AG08396 (cell line): ENCODE measurements around the gene SRRM2.

Experiments
- DNase-seq: peaks from one replicate; pipeline ENCODE4 v3.0.0; 2012; ENCODE audit warnings: low spot score, mixed read lengths

Gene SRRM2

DNA sequence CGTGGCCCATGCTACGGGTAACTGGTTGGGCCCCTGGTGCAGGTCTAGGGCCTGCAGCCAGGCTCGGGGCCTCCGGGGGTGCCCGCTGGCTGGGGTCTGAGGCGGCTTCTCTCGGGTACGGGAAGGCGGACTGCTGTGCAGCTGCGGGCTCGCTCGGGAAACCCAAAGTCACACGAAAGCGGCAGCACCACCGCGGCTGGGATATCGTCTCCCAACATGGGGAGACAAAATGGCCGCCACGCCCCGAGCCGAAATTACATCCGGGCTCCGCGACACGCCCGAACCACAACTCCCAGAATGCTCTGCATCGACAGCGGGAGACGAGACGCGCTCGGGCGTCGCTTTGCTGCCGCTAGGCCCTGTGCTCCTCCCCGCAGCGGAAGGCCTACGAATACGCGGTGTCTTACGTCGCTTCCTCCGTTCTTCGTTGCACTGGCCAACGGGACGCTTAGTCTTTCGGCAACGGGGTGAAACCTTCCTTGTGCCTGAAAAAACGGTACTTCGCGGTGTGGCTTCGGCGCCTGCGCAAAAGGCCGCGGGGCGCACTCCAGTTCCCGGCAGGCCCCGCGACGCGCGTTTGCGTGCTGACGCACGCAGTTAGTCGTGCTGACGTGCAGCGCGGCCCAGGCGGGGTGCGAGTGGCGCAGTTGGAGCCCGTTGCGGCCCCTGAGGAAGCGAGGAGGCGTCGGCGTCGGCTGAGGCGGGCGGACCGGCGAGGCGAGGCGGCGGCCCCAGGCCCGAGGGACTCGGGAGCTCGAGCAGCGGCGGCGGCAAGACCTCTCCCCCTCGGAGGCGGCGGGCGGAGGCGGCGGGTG, at the start of gene SRRM2:
Gene SRRM2 (plus strand): TSS at position 604 of the 815 bp plus-strand sequence. CDS start 3,727 bp downstream, outside the sequence.
- peak; percentile 98 for DNase-seq

DNA sequence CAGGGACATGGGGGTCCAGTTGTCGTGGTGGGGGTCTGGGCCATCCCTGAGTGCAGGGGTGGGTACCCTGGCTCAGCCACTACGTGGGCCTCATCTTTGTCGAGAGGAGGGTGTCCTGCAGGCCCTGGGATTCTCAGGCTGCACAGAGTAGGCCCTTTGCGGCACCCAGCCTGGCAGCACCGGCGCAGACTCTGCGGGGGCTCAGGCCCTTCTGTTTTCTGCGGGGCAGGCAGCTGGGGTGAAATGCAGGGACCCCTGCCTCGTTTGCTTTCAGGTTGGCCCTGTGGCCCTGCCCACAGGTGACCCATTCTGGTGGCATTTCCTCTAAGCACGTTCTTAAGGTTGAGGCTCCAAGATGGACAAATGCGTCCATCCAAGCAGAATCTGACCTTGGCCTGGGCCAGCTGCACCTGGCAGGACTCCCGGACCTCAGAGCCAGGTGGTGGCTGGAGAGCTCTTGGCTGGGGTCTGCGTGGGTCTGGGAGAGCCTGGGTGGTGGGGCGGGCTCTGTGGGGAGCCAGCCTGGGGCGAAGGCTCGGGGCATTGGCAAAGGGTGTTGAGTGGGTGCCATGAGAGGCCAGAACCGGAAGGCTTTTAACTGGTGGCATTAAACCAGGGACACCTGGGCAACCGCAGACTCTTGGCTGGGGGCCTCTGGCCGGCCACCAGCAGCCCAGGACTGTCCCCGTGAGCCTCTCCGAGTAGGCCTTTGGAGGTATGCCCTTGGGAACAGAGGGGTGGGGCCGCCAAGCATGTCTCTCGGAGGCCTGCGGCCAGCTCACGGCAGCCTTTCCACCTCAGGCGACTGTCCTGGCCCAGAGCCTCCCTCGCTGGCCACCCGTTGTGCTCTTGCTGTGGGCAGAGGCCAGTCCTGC, 49.3 kb upstream of the SRRM2 start:
- no peak for DNase-seq

DNA sequence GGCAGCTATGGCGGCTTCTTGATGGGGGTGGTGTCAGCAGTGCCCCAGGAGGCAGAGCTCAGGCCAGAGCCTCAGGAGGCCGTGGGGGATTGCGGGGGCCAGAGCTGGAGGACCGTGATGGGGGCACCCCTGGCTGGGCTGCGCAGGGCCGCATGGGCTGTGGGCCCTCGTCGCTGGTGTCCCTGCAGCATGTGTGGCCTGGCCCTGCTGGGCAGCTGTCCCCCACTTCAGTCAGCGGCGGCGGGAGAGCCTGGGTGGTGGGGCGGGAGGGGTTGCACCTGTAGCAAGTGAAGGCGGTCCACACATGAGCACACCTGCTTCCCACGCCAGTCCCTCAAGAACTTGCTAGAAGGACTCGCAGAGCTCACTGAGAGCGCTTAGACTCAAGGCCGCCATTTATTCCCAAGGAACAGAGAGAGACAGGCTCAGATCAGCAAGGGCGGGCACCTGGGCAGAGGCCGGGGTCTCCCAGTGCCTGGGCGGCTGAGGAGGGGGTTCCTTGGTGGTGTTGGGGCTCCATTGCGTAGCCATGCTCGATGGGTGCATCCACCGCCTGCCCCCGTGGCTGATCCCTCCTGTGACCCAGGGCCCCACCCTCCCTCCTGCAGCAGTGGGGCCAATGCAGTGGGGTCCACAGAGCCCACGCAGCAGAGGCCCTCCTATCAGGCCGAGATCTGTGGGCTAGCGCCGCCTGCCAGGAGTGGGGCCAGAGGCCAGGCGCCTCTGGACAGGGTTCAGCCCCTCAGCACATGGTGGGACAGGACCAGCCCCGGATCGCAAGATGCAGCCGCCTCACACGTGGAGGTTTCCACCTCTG, 48.1 kb upstream of the SRRM2 start:
- no peak for DNase-seq

DNA sequence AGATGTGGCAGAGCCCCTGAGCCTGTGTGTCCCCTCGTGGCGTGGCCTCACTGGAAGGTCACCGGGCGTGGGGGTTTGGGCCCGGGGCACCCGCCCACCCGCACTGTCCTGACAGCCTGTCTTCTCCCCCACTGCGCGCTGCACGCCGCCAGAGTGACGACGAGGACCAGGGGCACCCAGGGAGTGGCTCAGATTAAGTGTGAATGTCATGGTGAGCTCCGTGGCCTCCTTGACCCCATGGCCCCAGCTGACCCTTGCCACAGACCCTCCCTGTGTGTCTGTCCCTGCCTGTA, 47.5 kb upstream of the SRRM2 start:
- no peak for DNase-seq

DNA sequence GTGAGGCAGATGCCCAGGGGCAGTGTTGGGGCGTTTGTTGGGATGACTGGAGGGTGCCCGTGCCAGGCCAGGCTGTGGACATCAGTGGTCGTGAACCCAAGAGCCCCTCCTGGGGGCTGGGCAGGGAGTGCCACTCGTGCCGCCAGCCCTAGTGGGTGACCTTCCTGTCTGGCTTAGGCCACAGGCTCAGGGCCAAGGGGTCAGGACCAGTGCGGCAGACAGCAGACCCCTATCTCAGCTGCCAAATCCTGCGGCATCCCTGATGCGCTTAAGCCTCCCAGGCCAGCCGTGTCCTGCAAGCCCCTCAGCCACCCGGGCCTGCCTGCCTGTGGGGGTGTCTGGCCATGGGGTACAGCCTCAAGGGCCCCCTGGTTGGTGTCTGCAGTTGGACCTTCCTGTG, 47.1 kb upstream of the SRRM2 start:
- no peak for DNase-seq

DNA sequence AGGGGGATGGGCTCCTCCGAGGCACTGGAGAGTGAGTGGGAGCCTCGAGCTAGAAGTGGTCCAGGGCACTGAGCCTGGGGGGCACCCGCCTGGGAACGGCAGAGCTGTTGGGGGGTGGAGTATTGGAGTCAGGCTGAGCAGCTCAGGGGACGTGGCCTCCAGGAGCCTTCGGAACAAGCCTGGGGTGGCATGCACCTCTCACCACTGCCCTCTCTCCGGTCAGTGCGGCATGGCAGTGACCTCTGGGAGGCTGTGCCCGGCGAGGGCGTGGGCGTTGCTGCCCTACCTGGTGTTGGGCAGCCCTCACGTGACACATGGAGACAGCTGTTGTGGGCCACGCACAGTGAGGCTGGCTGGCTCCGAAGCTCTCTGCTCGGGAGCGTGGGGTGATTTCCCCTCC, 46.4 kb upstream of the SRRM2 start:
- DNase-seq = no peak

DNA sequence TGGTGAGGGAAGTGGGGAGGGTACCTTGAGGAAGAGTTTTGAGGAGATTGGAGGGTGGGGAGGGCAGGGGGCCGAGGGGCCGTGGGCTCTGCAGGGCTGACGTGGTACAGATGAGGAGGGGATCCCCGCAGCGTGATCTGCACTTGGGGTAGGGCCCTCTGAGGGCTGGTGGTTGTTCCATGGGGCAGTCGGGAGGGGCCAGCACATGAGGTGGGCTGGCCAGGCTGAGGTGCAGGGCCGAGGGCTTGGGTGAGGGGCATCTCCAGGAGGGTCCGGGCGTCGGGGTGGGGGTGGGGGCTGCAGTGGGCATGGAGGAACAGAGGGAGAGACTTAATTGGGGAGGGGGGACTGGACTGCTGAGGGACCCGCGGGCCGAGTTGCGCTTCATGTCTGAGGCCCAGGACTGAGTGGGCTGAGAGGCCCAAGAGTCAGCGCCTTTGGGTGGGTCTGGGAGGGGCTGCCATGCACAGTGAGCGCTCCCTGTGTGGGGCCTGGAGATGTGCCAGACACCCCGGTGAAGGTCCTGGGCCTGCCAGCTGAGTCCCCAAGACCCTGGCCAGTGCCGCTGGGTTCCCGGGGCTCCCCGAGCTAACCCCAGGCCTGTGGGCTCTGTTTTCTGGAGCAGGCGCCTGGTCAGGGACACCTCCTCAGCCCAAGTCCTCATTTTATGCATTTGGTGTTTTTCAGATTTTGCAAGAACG, 45.7 kb upstream of the SRRM2 start:
- no peak for DNase-seq

DNA sequence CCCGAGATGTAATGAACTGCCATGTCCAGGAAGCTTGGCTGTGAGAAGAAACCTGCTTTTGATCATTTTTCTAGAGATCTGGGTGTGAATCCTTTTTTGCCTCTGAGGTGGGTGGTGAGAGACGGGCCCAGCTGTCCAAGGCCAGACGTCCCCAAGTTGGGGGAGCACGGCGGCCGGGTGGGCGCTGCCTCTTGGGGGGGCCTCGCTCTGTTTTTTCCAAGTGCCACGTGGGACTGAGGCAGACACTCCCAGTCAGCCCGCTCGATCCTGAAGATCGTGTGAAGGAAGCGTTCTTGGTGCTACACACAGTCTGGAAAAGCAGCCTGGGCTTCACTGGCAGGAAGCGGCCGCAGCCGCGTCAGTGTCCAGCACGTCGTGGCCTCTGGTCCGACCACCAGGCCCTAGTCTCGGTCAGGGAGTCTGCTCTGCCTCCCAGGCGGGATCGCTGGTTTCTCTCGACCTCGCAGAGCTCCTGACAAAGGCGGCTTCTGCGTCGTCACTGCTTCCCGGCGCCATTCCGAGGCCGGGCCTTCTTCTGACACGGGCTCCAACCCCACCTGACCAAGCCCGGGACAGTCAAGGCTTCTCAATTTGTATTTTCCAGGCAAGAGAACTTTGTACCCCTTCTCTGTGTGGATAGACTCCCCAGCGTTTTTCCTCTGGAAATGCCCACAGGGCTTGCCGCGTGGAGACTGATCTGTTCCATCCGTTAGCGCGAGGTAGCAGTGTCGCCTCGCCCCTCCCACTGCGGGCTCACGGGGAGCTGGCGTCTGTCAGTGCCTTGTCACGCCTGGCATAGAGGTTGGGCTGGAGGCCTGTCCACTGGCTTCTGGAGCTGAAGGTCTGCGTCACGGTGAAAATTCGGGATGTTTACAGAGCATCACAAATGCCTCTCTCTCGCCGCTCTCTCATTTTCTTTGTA, 44.8 kb upstream of the SRRM2 start:
- no peak for DNase-seq

DNA sequence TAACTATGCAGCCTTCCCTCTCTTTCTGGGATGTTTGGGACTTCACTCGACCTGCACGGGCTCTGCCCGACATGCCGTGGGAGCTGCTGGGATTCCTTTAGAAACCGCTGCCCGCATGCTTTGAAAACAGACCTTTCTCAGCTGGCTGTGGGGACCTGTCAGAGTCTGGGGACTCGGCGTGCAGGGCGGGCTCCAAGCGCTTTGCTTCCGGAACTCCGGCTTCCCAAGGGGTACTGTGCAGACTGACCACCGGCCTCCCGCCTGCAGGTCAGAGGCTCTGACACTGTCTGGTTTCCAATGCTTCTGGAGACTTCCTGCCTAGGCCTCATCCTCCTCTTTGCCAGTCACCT, 44.2 kb upstream of the SRRM2 start:
- no peak for DNase-seq

DNA sequence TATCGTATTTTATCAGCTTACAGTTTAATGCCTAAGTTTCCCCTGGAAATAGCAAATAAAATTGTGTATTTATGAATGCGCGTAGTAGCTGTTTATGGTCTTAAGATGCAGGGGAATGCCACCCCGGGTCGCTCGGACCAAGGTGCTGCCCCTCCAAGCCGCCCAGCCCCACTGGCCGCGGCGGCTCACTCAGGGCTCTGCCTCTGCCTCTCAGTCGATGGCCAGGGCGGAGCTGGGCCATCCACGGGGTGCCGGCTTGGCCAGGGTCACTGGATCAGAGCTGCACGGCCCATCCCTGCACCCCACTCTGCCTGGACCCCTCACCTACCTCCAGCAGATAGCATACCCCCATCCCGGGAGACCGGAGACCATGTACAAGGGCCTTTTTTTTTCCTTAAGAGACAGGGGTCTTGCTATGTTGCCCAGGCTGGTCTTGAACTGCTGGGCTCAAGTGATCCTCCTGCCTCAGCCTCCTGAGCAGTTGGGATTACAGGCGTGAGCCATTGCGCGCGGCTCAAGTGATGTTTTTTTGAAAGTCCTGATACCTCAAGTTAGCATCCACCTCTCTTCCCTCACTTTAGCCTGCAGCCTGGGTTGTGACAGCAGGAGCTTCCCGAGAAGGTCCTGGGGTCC, 43.4 kb upstream of the SRRM2 start:
- no peak for DNase-seq

DNA sequence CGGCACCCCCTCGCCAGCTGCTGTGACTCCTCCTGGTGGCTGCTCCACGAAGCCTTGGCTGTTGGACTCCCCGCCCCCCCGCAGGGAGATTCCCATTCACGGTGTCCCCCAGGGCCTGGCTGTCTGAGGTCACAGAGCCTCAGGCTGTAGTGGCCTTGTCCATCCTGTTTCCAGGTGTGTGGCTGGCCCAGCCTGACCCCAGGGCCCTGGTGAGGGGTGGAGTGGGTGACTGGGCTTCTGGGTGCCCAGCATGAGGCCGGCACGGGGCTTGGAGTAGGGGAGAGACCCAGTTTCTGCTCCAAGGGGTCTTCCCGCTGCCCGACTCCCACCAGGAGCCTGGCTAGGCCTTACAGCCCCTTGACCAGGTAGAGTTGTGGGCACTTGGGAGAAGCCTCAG, 42.9 kb upstream of the SRRM2 start:
- no peak for DNase-seq

DNA sequence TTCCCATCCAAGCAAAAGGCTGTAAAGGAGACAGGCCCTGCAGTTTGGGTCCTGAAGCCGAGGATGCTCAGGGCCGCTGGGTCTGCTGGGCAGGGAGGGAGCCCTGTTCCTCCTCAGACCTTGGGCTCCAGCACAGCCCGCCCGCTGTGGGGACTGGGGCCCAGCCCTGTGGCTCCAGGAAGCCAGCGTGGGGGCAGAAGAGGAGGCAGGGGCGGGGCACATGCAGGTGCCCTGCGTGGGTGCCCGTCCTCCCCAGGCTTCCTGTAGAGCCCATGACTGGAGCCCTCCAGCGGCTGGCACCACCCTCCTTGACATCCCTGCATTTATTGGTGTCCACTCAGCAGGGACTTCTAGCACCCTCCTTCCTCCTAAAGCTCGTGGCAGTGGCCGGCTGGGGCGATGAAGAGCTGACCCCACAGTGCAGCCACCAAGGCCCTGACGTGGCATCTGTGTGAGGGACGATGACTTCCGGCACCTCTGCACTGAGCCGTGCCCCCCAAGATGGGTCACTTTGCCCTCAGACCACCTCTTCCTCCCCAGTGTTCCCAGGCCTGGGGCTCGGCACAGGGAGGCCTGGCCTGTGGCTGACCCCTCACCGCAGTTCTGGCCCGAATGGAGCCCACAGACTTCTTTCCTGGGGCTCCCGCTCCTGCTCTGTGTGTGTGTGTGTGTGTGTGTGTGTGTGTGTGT, 42.3 kb upstream of the SRRM2 start:
- no peak for DNase-seq

DNA sequence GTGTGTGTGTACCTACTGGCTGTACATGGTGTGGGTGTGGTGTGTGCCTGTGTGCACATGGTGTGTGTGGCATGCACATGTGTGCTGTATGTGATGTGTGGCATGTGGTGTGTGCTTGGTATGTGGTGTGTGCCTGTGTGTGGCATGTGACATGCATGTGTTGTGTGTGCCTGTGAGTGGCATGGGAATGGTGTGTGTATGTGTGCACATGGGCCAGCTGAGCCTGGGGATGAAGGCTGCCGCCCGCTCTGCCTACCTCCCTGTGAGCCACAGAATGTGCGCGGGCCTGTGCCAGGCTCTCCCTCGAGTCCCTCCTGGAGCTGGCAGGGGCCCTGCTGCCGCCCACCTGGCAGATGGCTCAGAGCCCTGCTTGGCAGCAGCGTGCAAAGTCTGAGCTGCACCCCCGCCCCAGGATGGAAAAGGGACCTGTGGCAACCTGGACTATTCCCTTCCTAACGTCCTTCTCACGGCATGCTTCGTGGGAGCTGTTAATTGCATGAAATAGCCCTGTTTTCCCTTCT, 41.7 kb upstream of the SRRM2 start:
- DNase-seq = no peak

DNA sequence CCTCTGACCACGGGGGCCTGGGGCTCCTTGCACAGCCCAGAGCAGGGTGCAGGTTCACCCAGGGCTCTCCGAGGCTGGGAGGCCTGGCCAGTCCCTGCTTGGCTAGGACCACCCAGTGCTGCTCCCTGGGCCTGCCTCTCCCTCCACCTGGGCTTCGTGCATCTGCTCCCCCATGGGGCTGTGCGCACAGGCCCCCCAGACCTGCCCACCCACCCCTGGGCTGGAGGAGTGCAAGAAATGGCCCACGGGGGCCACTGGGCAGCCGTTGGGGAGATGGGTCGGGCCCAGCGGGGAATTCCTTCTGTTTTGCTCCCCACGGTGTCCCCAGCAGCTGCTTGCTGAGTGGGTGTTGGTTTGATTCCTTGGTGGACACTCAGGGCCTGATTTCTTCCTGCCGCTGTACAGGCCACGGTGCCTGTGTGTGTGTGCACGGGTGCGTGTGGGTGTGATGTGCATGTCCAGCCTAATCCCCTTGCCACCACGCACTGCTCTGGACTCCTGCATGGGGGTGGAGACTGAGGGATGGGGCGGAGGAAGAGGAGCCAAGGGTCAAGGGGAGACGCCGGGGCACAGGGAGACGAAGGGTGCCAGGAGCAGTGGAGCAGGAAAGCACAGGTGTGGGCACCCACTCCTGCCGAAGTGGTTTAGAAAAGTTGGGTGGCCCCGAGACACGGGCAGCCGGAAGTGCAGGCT, 40.9 kb upstream of the SRRM2 start:
- DNase-seq = no peak

DNA sequence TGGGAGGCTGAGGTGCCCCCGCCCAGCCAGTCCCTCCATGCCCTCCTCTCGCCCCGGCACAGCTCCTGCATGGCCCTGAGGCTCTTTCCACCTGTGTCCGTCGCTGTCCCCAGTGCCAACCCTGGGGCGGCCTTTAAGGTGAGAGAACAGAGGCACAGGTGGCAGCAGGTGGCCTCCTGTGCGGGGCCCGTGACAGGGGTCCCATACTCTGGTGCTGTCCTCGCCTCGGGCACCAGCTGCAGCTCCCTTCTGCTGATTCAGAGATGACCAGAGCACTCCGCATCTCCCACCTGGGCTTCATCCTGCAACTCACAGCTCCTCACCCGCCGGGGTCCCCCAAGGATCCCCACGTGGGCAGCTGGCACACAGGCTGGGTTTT, 40.4 kb upstream of the SRRM2 start:
- DNase-seq = no peak

DNA sequence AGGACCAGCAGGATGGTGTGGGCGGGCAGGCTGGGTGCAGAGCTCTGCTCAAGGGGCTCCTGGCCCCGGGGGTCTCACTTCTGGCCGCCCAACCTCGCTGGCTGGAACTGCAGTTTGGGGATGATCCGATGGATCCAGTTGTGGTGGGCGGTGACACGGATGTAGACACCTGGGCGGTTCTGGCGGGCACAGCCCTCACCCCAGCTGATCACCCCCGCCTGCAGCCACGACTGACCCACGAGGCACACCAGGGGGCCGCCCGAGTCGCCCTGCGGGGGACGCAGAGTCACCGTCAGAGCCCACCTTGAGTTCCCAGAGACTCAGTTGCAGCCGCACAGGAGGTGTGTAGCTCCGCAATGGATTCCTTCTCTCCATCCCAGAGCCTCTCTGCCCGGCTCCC, 39.9 kb upstream of the SRRM2 start:
- DNase-seq = no peak

DNA sequence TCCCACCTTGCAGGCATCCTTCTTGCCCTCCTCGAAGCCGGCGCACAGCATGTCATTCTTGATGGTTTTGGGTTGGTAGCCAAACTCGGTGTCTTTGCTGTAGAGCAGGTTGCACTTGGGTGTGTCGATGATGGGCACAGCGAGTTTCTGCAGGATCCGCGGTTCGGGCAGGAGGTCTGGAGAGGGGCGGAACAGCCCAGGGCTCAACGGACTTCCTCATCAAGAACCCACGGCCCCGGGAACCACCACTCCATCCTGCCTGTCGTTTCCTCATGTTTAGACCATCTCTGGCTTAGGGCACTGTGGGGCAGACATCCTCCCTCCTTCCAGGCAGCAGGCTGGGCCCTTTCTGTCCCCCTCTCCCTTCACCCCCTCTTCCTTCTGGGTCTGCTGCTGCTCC, 38.9 kb upstream of the SRRM2 start:
- no peak for DNase-seq

DNA sequence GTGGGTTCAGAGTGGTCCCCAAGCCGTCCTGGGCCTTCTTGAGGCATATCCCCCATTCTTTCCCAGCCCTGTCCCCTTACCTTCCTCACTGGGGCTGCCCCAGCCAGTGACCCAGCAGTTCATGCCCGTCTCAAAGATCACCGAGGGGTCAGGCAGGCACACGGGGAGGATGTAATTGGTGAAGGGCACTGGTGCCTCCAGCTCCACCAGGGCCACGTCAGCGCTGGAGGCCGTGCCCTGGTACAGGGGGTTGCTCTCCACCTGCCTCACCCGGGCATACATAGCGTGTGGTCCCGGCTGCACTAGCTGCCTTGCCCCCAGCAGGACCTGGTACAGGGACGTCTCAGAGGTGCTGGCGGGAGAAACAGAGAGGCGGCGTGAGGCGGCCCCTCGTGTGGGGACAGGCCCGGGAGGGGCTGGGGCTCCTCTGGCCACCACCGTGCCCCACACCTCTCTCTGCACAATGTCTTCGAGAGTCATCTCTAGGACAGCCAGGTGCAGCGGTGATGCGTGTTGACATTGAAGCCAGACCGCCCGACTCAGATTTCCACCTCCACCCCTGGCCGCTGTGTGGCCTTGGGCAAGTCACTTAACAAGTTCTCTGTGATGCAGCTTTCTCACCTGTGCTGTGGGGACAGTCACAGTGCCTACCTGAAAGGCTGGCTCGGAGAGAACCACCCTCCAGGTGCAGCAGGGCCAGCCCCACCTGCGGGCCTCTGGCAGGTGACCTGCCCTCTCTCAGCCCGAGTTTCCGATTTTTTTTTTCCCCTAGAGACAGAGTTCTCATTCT, 38.3 kb upstream of the SRRM2 start:
- no peak for DNase-seq
